PFSK-1 (cell line): ENCODE results near the gene ZNF688.

ENCODE experiments used
- FOXP2 ChIP-seq: optimal IDR thresholded peaks from 2 replicates; pipeline ENCODE3; 2011; ENCODE audit warnings: borderline replicate concordance, control low read depth, inconsistent platforms; ENCODE audit not compliant: insufficient read depth; ENCODE audit errors: extremely low read length, extremely low read depth
- POLR2AphosphoS5 ChIP-seq: IDR thresholded peaks from 2 replicates; pipeline ENCODE4 v1.6.1; 2012; ENCODE audit warnings: low read depth, mild to moderate bottlenecking, control low read depth, low read length, moderate library complexity
- SIN3A ChIP-seq: IDR thresholded peaks from 2 replicates; pipeline ENCODE4 v1.6.1; 2012; ENCODE audit warnings: mild to moderate bottlenecking, low read length, moderate library complexity, borderline replicate concordance; ENCODE audit not compliant: insufficient read depth
- TAF1 ChIP-seq: IDR thresholded peaks from 2 replicates; pipeline ENCODE4 v1.6.1; 2012; ENCODE audit warnings: low read length, control low read depth, borderline replicate concordance; ENCODE audit not compliant: insufficient read depth
- TF ChIP-seq, protein P1 (sequence below), 2 experiments: IDR thresholded peaks; 2 replicates each; pipeline versions ENCODE4 v1.6.1 to v1.8.0; 2011 to 2012; ENCODE audit warnings: low read depth in 2 of 2, low read length in 2 of 2, control low read depth in 1 of 2, inconsistent platforms in 1 of 2, mild to moderate bottlenecking in 1 of 2, moderate library complexity in 1 of 2; ENCODE audit not compliant: insufficient read depth in 1 of 2

DNA sequence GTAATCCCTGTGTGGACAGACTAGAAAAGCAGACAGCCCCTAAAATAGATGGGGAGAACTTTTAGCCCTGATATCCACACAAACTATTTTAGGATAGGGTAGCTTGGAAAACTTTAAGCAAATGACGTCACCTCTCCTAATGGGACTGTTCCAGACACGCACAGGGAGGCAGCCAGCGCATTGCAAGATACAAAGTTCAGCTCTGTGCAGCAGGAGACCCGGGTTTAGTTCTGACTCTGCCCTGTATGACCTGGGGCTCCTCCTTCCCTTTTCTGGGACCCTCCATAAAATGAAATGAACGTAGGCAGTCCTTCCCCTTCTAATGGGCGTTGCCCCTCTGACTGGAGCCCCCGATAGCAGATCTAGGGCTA lies 32.4 kb upstream of the ZNF688 start:
- no peak for TF ChIP-seq TAF1
- no peak for TF ChIP-seq SIN3A
- no peak for TF ChIP-seq POLR2AphosphoS5
- TF ChIP-seq, protein P1, sequence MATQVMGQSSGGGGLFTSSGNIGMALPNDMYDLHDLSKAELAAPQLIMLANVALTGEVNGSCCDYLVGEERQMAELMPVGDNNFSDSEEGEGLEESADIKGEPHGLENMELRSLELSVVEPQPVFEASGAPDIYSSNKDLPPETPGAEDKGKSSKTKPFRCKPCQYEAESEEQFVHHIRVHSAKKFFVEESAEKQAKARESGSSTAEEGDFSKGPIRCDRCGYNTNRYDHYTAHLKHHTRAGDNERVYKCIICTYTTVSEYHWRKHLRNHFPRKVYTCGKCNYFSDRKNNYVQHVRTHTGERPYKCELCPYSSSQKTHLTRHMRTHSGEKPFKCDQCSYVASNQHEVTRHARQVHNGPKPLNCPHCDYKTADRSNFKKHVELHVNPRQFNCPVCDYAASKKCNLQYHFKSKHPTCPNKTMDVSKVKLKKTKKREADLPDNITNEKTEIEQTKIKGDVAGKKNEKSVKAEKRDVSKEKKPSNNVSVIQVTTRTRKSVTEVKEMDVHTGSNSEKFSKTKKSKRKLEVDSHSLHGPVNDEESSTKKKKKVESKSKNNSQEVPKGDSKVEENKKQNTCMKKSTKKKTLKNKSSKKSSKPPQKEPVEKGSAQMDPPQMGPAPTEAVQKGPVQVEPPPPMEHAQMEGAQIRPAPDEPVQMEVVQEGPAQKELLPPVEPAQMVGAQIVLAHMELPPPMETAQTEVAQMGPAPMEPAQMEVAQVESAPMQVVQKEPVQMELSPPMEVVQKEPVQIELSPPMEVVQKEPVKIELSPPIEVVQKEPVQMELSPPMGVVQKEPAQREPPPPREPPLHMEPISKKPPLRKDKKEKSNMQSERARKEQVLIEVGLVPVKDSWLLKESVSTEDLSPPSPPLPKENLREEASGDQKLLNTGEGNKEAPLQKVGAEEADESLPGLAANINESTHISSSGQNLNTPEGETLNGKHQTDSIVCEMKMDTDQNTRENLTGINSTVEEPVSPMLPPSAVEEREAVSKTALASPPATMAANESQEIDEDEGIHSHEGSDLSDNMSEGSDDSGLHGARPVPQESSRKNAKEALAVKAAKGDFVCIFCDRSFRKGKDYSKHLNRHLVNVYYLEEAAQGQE (IDR thresholded peaks at IDR 0.05; ENCODE audit: insufficient read depth in 1 of 2, low read depth in 2 of 2, low read length in 2 of 2): no peak
- TF ChIP-seq FOXP2: no peak
